ENCODE measurements around the gene LTBP1.
"Not testable (repeated sequence)": the region's sequence is repeated elsewhere in the genome, so short reads cannot be mapped to it uniquely, and the experiment has no call there.

Gene LTBP1

DNA sequence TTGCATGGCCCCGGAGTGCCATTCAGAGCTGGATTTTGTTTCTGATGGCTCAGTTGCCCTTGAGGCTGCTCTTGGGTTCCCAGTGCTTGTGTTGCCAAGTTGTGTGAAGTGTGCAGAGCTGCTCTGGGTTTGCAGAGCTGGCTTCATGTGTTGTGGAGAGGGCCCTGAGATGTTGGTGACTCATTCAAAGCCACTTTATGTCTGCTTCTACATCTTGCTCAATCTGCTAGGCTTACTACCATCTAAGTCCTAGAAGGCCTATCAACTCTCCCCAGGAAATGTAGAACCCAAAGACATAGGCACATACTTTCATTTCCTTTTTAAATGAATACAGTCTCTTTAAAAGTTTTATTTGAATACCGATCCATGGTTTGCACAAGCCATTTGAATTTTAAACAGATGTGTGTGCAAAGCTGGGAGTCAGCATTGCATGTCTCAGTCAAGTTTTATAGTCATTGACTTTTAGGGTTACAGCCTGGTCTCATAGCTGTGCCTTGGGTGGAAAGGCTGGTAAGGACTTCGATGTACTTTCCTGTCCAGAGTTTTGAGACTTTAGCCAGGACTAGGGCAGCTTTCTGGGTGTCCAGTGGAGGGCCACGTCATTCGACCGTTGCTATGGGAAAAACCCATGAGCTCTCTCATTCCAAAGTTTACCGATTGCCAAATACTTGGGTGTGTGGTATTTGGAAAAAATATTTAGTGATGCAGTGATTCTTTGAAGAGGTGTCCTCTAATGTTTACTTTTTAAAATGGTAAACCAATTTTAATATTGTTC, 105.0 kb downstream of the LTBP1 start:
- no peak for DNase-seq

DNA sequence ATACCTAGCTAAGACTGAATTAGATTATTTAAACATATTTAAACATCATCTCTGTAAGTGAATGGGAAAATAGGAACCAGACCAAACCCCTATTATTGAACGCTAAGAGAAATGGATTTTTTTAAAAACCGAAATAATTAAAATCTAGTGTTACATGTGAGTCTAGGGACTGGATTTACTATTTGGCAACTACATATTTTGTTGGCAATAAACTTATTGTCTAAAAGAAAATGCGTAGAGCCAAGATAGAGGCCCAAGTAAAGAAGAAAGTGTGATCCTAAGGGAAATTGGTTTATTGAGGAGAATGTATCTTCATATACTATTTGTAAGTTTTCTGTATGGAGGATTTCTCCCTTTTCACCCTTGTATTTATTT, 105.6 kb downstream of the LTBP1 start:
- DNase-seq = no peak

DNA sequence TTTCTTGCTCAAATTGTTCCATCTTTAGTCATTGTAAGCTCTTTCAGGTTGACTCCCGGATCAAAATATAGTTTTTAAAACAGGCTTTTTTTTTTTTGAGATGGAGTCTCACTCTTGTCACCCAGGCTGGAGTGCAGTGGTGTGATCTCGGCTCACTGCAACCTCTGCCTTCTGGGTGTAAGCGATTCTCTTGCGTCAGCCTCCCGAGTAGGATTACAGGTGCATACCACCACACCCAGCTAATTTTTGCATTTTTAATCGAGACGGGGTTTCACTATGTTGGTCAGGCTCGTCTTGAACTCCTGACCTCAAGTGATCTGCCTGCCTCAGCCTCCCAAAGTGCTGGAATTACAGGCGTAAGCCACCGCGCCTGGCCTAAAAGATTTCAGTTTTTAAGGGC, 106.0 kb downstream of the LTBP1 start:
- not testable (repeated sequence) for DNase-seq

DNA sequence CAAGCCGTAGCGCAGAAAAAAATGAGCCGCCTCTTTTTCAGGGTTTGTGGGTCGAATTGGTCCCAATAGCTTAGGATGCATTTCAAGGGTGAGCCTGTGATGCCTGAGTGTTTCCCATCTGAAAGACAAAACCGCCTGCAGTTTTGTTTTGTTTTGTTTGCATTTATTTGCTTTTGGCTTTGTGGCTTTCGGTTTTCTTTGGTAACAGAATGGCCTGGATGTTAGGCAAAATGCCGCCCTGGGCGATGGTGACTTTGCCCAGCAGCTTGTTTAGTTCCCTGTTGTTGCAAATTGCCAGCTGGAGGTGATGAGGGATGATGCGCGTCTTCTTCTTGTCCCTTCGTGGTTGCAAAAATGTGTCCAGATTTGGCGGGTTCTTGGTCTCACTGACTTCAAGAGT, 109.4 kb downstream of the LTBP1 start:
- no peak for DNase-seq

DNA sequence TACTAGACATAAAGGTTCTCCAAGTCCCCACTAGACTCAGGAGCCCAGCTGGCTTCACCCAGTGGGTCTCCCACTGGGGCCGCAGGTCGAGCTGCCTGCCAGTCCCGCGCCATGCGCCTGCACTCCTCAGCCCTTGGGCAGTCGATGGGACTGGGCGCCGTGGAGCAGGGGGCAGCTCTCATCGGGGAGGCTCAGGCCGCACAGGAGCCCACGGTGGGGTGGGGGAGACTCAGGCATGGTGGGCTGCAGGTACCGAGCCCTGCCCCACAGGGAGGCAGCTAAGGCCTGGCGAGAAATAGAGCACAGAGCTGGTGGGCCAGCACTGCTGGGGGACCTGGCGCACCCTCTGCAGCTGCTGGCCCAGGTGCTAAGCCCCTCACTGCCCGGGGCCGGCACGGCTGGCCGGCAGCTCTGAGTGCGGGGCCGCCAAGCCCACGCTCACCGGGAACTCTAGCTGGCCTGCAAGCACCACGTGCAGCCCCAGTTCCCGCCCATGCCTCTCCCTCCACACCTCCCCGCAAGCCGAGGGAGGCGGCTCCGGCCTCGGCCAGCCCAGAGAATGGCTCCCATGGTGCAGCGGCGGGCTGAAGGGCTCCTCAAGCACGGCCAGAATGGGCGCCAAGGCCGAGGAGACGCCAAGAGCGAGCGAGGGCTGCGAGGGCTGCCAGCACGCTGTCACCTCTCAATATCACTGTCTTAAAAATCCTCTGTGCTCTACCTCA, 110.7 kb downstream of the LTBP1 start:
- not testable (repeated sequence) for DNase-seq

DNA sequence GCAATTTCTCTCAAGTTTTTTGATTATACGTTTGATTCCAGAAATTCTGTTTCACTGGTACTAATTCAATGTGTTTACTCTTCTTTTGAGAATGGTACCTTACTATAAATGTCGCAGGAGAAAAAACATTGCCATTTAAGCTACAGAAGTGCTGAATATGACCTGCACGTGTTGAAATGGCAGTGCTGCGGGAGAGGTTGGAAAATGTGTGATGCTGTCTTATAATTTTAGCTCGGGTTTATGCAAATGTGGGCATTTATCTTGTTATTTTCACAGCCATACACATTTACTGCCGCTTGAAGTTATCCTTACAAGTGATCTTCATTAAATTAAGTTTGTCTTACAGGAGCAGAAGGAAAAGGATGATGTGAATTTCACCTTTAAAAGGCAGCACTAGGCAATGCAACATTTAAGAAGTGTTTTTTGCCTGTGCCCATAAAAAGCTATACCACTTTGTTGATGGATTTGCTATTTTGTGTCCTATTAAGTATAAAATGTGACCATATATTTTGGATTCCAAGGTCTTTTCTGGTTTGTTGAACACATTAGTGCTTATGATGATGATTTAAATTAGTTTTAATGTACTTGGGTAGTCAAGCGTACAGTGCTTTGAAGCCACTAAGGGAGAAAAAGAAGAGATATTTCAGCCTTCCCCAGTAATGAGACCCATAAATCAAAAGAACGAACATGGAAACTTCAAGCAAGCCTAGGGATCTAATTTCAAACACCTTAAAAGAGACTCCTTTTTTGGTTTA, 112.1 kb downstream of the LTBP1 start:
- no peak for DNase-seq

DNA sequence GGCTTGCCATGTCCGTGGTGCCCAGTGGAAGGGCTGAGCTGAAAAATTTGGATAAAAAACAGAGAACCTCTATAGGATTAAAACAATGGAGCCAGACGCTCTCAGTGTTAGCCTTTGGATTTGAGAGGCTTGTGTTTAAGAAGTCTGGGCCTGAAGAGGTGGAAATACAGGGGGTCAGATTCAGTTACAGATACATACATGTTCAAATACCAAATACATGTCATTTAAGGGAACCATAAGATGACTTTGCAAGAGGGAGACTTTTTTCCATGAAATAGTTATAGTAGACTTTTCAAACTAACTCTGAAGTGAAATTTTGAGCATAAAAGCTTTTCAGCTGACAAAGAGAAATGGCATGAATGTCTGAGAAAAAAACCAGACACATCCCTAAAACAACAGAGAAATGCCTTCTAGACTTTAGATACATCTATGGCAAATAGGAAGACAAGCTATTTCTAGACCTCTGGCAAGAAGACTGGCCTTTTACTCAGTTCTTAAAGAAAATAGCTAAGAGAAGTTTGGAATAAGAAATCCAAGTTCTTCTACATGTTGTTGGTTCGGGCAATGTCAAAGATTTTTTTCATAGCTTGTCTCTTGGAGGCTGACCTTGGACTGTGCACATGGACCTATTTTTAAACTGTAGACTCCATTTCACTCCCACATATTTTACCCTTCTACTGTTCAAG, 112.9 kb downstream of the LTBP1 start:
- no peak for DNase-seq

DNA sequence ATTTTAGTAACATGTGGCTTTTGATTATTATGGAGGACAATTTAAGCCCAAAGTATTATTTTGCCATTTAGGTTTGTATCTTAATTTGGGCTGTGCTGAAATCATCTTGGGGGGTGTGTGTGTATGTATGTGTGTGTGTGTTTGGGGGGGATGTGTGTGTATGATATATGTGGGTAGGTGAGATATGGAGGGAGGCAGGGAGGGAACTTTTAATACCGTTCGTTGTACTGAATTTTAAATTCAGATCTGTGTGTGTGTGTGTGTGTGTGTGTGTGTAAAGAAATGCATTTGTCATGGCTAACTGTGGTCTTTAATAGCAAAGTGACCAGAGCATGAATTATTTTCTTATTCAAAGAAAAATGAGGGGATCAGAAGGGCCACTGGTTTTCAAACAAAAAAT, 113.7 kb downstream of the LTBP1 start:
- DNase-seq = no peak

DNA sequence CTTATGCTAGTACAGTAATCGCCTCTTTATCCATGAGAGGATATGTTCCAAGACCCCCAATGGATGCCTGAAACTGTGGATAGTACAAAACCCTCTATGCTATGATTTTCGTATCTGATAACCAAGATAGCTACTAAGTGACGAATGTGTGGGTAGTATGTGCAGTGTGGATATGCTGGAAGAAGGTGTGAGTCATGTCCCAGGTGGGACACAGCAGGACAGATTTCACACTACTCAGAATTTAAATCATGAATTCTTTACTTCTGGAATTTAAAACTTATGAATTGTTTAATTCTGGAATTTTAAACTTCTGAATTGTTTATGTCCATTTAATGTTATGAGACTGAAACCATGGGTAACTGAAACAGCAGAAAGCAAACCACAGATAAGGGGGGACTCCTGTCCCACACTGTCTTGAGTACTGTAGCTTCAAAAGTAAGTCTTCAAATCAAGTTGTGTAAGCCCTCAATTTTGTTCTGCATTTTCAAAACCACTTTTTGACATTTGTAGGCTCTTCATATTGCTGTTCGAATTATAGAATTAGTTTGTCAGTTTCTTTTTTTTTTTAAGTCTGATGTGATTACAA, 116.0 kb downstream of the LTBP1 start:
- DNase-seq = no peak

DNA sequence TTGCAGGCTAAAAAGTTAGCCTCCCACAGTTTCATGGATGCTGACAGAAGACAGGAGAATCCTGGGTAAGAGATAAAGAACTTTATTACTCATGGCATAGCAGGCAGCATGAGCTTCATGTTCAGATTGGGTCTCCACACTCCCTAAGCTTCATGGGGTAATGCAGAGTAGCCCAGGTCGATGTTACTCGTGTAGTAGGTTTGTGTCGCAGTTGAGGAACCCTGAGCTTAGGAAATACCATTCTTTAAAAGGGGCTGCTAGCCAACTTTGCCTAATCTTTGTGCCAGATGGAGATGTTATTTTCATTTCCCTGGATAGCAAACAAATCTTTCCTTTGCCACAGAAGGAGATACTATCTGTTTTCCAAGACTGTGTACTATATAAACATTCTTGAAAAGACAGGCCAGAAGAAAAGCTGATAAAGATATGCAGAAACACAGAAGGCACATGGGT, 117.6 kb downstream of the LTBP1 start:
- no peak for DNase-seq

DNA sequence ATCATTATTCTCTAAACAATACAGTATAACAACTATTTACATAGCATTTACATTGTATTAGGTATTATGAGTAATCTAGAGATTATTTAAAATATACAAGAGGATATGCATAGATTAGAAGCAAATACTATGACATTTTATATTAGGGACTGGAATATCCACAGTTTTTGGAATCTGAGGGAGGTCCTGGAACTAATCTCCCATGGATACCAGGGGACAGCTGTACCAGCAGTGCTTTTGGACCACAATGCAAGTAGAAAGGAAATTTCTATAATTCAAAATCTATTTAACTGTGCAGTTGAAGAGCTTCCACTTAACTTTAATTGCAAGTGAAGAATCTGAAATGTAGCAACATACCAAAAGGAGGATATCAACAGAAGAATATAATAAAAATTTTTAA, 120.8 kb downstream of the LTBP1 start:
- no peak for DNase-seq

DNA sequence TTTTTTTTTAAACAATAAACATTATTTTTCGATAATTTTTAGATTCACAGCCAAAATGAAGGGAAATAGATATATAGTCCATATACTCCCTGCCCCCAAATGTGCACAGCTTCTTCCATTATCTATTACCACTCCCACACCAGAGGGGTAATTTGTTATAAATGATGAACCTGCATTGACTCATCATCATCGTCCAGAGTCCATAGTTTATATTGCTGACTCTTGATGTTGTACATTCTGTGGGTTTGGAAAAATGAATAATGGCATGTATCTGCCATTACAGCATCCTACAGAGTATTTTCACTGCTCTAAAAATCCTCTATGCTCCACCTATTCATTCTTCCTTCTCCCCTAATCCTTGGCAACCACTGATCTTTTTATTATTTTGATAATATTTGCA, 121.5 kb downstream of the LTBP1 start:
- no peak for DNase-seq

DNA sequence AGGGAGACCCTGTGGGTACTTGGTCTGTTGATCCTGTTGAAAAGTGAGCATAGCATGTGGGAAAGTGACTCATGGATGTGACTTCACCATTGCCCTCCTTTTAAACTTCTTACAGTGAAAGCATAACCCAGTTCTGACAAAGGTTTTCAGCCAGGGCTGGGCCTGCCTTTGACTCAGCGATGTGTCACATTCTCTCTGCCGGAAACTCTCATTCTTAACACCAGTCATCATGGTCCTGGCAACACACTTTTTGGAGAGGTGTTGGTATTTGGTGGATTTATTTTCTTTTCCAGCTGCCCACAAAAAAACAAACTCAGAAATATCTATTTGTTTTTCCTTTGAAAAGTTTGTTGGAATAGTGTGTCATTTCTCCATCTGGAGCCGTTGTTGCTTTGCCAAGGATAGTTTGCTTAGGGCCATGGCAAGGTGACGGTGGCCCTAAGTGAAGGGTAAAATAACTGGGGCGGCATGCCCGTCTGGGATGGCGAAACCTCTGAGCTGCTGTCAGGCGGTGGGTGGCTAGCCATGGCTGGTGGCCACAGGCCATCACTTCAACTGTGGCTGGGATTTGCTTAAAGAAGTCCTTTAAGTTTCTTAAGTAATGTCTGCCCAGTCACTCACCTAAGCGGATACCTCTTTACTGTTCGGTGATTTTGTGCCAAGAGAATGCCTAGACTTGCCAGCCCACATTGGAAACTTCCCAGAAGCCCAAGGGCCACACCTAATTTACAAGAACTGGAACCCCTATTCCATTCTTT, 123.3 kb downstream of the LTBP1 start:
- peak in 1 of 5 donors; percentile 40 for DNase-seq

DNA sequence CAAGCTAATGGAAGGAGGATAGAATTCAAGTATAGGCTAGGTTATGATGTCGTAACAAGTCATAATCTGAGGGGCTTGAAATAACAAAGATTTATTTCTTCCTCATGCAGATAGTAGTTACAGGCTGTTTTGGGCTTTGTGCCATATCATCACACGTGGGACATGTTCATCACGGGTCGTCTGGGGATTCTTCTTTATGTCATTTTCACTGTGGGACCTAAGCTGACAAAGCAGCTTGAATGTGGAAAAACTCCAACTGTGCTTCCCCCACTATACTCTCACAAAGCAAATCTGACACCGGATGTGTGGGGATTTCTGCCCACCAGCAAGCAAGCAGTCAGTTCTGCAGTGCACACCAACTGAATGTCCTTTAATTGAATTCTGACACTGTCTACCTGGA, 124.8 kb downstream of the LTBP1 start:
- DNase-seq = no peak

DNA sequence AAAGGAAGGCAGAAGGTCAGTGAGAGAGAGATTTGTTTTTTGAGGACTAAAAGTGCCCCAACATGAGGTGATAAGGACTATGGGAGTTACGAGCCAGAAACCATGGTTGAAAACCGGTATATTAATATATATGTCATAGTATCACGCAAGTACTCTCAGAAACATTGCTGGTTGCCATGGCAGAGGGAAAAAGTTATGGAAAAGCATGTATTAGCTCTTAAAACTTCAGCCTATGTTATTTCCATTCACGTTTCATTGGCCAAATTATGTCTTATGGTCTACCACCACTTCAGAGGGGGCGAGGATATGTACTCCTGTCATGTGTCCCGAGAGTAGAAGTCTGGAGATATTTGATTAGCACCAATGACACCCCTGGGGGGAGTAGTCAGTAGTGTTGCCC, 125.9 kb downstream of the LTBP1 start:
- no peak for DNase-seq

DNA sequence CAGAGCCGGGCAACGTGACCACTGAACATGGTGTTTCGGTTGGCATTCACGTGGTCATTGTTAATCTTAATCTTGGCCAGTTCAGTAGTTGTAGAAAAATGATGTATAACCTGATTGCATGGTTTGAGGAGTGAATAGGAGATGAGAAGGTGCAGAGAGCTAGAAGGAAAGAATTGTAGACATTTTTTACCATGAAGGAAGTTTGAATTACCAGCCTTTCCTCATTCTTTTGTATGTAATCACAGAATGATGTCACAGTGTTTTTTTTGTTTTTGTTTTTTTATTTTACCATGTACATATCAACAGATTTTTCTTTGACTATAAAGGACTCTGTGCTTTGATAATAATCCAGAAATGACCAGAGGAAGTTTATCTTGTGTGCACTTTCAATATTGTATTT, 126.3 kb downstream of the LTBP1 start:
- DNase-seq = no peak

DNA sequence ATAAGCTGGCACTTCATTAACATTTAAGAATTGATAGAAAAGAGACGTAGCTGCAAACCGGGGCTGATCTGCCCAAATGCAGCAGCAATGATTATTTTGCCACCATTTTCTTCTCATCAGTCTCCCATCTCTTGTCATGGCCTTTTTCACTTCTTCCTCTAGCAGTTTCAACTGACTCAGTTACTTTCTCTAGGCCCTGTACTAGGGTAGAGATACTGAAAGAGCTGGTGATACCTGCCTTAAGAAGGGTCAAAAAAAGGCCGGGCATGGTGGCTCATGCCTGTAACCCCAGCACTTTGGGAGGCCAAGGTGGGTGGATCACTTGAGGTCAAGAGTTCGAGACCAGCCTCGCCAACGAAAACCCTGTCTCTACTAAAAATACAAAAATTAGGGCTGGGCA, 127.4 kb downstream of the LTBP1 start:
- no peak for DNase-seq

DNA sequence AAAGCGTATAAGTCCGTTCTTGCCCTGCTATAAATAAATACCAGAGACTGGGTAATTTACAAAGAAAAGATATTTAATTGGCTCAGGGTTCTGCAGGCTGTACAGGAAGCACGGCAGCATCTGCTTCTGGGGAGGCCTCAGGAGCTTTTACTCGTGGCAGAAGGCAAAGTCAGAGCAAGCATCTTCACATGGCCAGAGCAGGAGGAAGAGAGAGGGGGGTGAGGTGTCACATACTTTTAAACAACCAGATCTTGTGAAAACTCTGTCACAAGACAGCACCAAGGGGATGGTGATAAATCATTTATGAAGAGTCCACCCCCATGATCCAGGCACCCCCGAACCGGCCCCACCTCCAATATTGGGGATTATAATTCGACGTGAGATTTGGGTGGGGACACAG, 130.6 kb downstream of the LTBP1 start:
- no peak for DNase-seq

DNA sequence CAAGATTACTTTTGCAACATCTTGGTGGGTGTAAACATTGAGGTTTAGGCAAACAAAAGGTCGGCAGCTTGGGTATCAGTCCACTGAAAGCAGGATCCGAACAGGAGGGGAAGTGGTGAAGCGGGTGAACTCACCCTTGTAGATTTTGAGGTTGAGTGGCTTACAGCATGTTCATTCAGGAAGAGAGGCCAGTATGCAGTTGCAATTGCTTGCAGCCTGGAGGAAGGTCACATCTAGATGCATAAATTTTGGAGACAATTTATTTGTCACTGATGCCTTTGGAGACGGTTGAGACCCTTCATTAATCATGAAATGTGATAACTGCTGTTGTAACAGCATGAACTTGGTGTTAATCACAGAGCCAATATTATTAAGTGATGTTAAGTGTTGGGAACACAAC, 131.1 kb downstream of the LTBP1 start:
- no peak for DNase-seq

DNA sequence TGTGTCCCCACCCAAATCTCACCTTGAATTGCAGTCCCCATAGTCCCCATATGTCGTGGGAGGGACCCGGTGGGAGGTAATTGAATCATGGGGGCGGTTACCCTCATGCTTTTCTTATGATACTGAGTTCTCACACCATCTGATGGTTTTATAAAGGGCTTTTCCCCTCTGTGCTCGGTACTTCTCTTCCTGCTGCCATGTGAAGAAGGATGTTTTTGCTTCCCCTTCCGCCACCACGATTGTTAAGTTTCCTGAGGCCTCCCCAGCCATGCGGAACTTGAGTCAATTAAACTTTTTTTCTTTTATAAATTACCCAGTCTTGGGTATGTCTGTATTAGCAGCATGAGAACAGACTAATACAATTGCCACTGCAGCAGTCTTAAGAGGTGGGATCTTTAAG, 134.9 kb downstream of the LTBP1 start:
- no peak for DNase-seq

DNA sequence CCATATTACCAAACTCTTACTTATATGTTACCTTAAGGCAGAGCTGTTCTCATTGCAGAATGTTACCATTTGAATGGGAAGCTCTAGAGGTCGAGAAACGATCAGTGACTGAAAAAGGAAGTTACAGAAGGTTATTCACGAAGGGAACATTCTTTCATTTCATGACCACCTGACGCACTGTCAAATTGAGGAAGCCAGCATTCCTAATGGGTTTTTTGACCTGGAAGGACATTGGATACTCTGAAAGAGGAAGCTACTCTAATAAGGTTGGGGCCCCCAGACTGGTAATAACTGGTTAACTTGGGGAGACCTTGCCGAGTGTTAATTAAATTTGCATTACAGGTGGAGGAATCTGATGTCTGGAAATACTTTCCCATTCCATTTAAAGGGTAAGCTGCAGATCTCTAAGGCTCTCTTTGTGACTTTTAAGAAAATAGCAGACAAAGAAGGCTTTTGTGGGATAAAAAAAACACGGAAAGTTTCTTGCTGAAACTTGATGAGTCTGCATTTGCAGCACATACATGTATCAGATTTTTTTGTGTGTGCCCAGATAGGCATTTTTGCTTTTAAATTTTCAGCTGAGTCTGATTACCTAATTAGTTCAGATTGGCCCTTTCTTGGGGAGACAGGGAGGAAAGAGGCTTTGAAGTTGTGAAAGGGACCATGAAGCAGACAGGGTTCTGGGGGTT, 137.1 kb downstream of the LTBP1 start:
- DNase-seq = no peak
